Measurements from ENCODE around the gene ITGB4.

DNA sequence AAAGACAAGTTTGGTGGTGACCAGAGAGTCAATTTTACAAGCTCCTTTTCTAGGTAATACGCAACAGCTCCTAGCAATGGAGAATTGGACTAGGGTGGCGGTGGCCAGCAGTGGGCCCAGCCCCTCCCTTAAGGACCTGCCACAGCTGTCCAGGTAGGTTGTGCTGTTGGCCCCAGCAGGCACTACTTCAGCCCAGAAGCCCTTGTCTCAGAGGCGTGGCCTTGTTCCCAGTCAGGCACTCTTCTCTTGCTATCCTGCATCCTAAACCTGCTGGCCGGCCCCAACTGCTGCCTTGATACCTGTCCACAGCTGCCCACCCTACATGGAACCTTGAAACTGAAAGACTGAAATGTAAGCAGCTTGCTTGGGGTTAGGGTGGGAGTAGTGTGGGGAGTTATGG lies 44.7 kb downstream of the ITGB4 start:
- TF ChIP-seq, protein P1, sequence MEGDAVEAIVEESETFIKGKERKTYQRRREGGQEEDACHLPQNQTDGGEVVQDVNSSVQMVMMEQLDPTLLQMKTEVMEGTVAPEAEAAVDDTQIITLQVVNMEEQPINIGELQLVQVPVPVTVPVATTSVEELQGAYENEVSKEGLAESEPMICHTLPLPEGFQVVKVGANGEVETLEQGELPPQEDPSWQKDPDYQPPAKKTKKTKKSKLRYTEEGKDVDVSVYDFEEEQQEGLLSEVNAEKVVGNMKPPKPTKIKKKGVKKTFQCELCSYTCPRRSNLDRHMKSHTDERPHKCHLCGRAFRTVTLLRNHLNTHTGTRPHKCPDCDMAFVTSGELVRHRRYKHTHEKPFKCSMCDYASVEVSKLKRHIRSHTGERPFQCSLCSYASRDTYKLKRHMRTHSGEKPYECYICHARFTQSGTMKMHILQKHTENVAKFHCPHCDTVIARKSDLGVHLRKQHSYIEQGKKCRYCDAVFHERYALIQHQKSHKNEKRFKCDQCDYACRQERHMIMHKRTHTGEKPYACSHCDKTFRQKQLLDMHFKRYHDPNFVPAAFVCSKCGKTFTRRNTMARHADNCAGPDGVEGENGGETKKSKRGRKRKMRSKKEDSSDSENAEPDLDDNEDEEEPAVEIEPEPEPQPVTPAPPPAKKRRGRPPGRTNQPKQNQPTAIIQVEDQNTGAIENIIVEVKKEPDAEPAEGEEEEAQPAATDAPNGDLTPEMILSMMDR (IDR thresholded peaks at IDR 0.05), result no peak
- no peak for TF ChIP-seq POLR2A (IDR thresholded peaks at IDR 0.05)
